Panc1 (cell line): ENCODE measurements around the gene SCCPDH. TPM values are rescaled to one million over a fixed set of nuclear protein-coding genes. Genes with fewer than 3 reads are reported as not detected.

Experiments
- ATAC-seq: fragments of 200-7000 bp; cut with Tn5 transposase; 2 replicates; pipeline ENCODE4 v1.9.1; 2020; ENCODE audit warnings: mild to moderate bottlenecking, moderate library complexity
- BruUV-seq: library from RNA; stranded (reverse); fragments of 400-500 nt; replicated peaks from 2 replicates; lab custom pipeline; 2021; lab: Mats Ljungman, UMichigan
- CTCF ChIA-PET: fragments of 300-600 bp; sonication (Branson Sonifier 250); formaldehyde crosslinking; loops from one replicate; lab custom pipeline; 2022; ENCODE audit warnings: antibody characterized with exemption; lab: Charles Lee
- POLR2A ChIA-PET: fragments of 300-600 bp; sonication (Branson Sonifier 250); formaldehyde crosslinking; loops from one replicate; lab custom pipeline; 2022; ENCODE audit warnings: antibody characterized with exemption; lab: Charles Lee
- DNase-seq: peaks from one replicate; pipeline ENCODE4 v3.0.0-alpha.2; 2010; ENCODE audit warnings: low read depth, low spot score
- H3K27ac ChIP-seq: 2 replicates; pipeline ENCODE4 v1.5.1; 2011; ENCODE audit warnings: mild to moderate bottlenecking, low read length, inconsistent platforms
- H3K27me3 ChIP-seq: fragments of 200-500 bp; sonication (Bioruptor generic); 2 replicates; pipeline ENCODE4 v1.6.0; 2014; ENCODE audit warnings: low read length, inconsistent platforms; ENCODE audit not compliant: control insufficient read depth, insufficient read depth
- H3K36me3 ChIP-seq: fragments of 200-500 bp; sonication (Bioruptor generic); 2 replicates; pipeline ENCODE4 v1.5.1; 2014; ENCODE audit warnings: inconsistent platforms, mild to moderate bottlenecking, low read length, moderate library complexity; ENCODE audit not compliant: control insufficient read depth, insufficient read depth
- H3K4me1 ChIP-seq: 2 replicates; pipeline ENCODE4 v1.5.1; 2011; ENCODE audit warnings: inconsistent platforms, mild to moderate bottlenecking, low read length, moderate library complexity; ENCODE audit not compliant: control insufficient read depth, insufficient read depth
- H3K4me3 ChIP-seq, 2 experiments: 2 replicates each; pipeline ENCODE4 v1.5.1; 2011 to 2012; ENCODE audit warnings: low read depth in 2 of 2, low read length in 2 of 2, mild to moderate bottlenecking in 2 of 2, inconsistent platforms in 1 of 2, moderate library complexity in 1 of 2
- H3K9me3 ChIP-seq: fragments of 200-500 bp; sonication (Bioruptor generic); 2 replicates; pipeline ENCODE4 v1.5.1; 2014; ENCODE audit warnings: low read depth, mild to moderate bottlenecking, inconsistent platforms, low read length, moderate library complexity; ENCODE audit not compliant: control insufficient read depth, insufficient read depth
- CTCF ChIP-seq: fragments of 450-650 bp; IDR thresholded peaks from 2 replicates; pipeline ENCODE4 v1.5.1; 2017; ENCODE audit warnings: mild to moderate bottlenecking
- POLR2AphosphoS5 ChIP-seq: IDR thresholded peaks from 2 replicates; pipeline ENCODE4 v1.6.1; 2012; ENCODE audit warnings: mild to moderate bottlenecking, low read depth, low read length, moderate library complexity
- REST ChIP-seq, 2 experiments: IDR thresholded peaks; 2 replicates each; pipeline ENCODE4 v1.6.1; 2011 to 2012; ENCODE audit warnings: low read depth in 2 of 2, control low read depth in 1 of 2, low read length in 1 of 2, mild to moderate bottlenecking in 1 of 2, moderate library complexity in 1 of 2; ENCODE audit not compliant: insufficient read depth in 1 of 2
- SIN3A ChIP-seq: IDR thresholded peaks from 2 replicates; pipeline ENCODE4 v1.6.1; 2012; ENCODE audit warnings: low read depth, mild to moderate bottlenecking, low read length, moderate library complexity, borderline replicate concordance; ENCODE audit not compliant: insufficient read depth
- TCF7L2 ChIP-seq: IDR thresholded peaks from 2 replicates; pipeline ENCODE4 v1.6.1; 2011; ENCODE audit warnings: mild to moderate bottlenecking, low read depth, low read length, inconsistent platforms
- in situ Hi-C: cut with HindIII; loops from 2 replicates; pipeline ENCODE4 v1.10.0; 2016; ENCODE audit warnings: low sequenced_read_pairs, low pct_unique_long_range_greater_than_20kb
- intact Hi-C: fragments of 100-400 bp; cut with micrococcal nuclease; formaldehyde crosslinking; loops from one replicate; pipeline ENCODE4 v1.10.0; 2022; ENCODE audit not compliant: unreplicated experiment
- total RNA-seq: library from RNA; stranded (reverse); gene quantifications from one replicate; pipeline ENCODE4 v1.2.1, GENCODE V29; 2021; ENCODE audit not compliant: unreplicated experiment

The SCCPDH gene
- total RNA-seq, 1 experiment from 2014 or later = 40.2 TPM

GRCh38 chr1:246785494-246786111 is 61.4 kb downstream of the SCCPDH start:
- Histone ChIP-seq H3K27ac (no peak overlapping the region), H3K4me3 (no peak overlapping the region), H3K36me3 (no peaks in the 10 kb centered on the region), H3K9me3 (no peaks in the 10 kb centered on the region), H3K27me3 (no peaks in the 10 kb centered on the region), H3K4me1 (no peaks in the 10 kb centered on the region; the same call in 1 of the 2 replicates)
- no peak for DNase-seq
- no TSS peak for BruUV-seq
- POLR2A ChIA-PET = no interaction called here
- no peak for ATAC-seq
- intact Hi-C loops = no loop called here
- in situ Hi-C loops = no loop called here
- TF ChIP-seq REST (IDR thresholded peaks at IDR 0.05; ENCODE audit: insufficient read depth in 1 of 2, low read depth in 2 of 2, low read length in 1 of 2) (no peak), TCF7L2 (no peak), CTCF (no peak), POLR2AphosphoS5 (no peak), SIN3A (no peak)
- CTCF ChIA-PET = no interaction called here

- intact Hi-C loops = no loop called here
- Histone ChIP-seq H3K27ac (no peak overlapping the region), H3K27me3 (no peaks in the 10 kb centered on the region), H3K4me1 (no peaks in the 10 kb centered on the region; the same call in 1 of the 2 replicates), H3K36me3 (no peaks in the 10 kb centered on the region), H3K9me3 (no peaks in the 10 kb centered on the region), H3K4me3 (no peak overlapping the region)
- TF ChIP-seq REST (IDR thresholded peaks at IDR 0.05; ENCODE audit: insufficient read depth in 1 of 2, low read depth in 2 of 2, low read length in 1 of 2) = no peak
- TF ChIP-seq CTCF = no peak
- TF ChIP-seq TCF7L2 = no peak
- TF ChIP-seq POLR2AphosphoS5 = no peak
- no peak for TF ChIP-seq SIN3A
- no TSS peak for BruUV-seq
- in situ Hi-C loops = no loop called here
- DNase-seq = no peak
- POLR2A ChIA-PET = no interaction called here
- CTCF ChIA-PET = no interaction called here
- ATAC-seq = no peak
Observed at GRCh38 chr1:246786606-246787238, 62.5 kb downstream of the SCCPDH start.
